Upper lobe of left lung (tissue), 6 donors: ENCODE measurements around the gene TNFAIP1. TPM values are rescaled to one million over a fixed set of nuclear protein-coding genes. Genes with fewer than 3 reads are reported as not detected.

Source experiments
- ATAC-seq, 2 donors: fragments of 200-7000 bp; cut with Tn5 transposase; one replicate each; pipeline ENCODE4 v1.9.1; 2022; ENCODE audit warnings: mild to moderate bottlenecking in 2 of 2, moderate library complexity in 2 of 2; ENCODE audit not compliant: low FRiP score in 2 of 2
- DNase-seq, 2 donors: peaks; one replicate each; pipeline ENCODE4 v3.0.0-alpha.2; 2019 to 2020
- H3K27ac ChIP-seq, 4 donors: fragments of 200-600 bp; sonication (generic); one replicate each; pipeline ENCODE4 v1.5.1; 2016 to 2019
- H3K27me3 ChIP-seq, 4 donors: fragments of 200-600 bp; sonication (generic); one replicate each; pipeline ENCODE4 v1.5.1; 2017 to 2019
- H3K36me3 ChIP-seq, 4 donors: fragments of 200-600 bp; sonication (generic); one replicate each; pipeline ENCODE4 v1.5.1; 2016 to 2019
- H3K4me1 ChIP-seq, 4 donors: fragments of 200-600 bp; sonication (generic); one replicate each; pipeline ENCODE4 v1.5.1; 2018 to 2019
- H3K4me3 ChIP-seq, 4 donors: fragments of 200-600 bp; sonication (generic); one replicate each; pipeline ENCODE4 v1.5.1; 2017 to 2019; ENCODE audit warnings: mild to moderate bottlenecking in 2 of 4, moderate library complexity in 1 of 4
- H3K9me3 ChIP-seq, 4 donors: fragments of 200-600 bp; sonication (generic); one replicate each; pipeline ENCODE4 v1.5.1; 2018 to 2019
- EP300 ChIP-seq, 4 donors: sonication (generic); formaldehyde crosslinking; IDR thresholded peaks; one replicate each; pipeline ENCODE4 v1.5.1; 2017; ENCODE audit warnings: antibody characterized with exemption in 4 of 4, control low read depth in 2 of 4
- POLR2A ChIP-seq, 4 donors: fragments of 450-650 bp; IDR thresholded peaks; one replicate each; pipeline ENCODE4 v1.5.1; 2016 to 2017; ENCODE audit warnings: antibody characterized with exemption in 4 of 4, mild to moderate bottlenecking in 2 of 4
- POLR2AphosphoS5 ChIP-seq, 2 donors: sonication (generic); formaldehyde crosslinking; IDR thresholded peaks; one replicate each; pipeline ENCODE4 v1.5.1; 2017; ENCODE audit warnings: antibody characterized with exemption in 2 of 2
- WGBS, 2 donors: methylation state at CpG; one replicate each; pipeline ENCODE4 v1.1.5; 2017 to 2018; 5-methylcytosine and 5-hydroxymethylcytosine counted together
- total RNA-seq, 6 donors: library from RNA; depleted of rRNA in 4 of 6; stranded (reverse); fragments of >200 nt in 4 of 6; gene quantifications; one replicate each; pipeline versions ENCODE4 v1.1.0 to v1.2.1, GENCODE V29; 2016 to 2021
- TF ChIP-seq, protein P1 (sequence below), 6 experiments: fragments of 450-650 bp in 4 of 6; fragments of 200-600 bp in 2 of 6; sonication (generic) in 2 of 6; IDR thresholded peaks; one replicate each; pipeline ENCODE4 v1.5.1; 2016 to 2019; ENCODE audit warnings: antibody characterized with exemption in 6 of 6
- donor health status: DM: no; HTN: no; CAD: no; lungs with moderate emphysema.
- donor health status: DM: no; HTN: yes; CAD: no; lungs with severe emphysema.

The TNFAIP1 gene
- total RNA-seq, 6 donors from 2014 or later: 27.2 to 74.3 (median 46.4) TPM

DNA sequence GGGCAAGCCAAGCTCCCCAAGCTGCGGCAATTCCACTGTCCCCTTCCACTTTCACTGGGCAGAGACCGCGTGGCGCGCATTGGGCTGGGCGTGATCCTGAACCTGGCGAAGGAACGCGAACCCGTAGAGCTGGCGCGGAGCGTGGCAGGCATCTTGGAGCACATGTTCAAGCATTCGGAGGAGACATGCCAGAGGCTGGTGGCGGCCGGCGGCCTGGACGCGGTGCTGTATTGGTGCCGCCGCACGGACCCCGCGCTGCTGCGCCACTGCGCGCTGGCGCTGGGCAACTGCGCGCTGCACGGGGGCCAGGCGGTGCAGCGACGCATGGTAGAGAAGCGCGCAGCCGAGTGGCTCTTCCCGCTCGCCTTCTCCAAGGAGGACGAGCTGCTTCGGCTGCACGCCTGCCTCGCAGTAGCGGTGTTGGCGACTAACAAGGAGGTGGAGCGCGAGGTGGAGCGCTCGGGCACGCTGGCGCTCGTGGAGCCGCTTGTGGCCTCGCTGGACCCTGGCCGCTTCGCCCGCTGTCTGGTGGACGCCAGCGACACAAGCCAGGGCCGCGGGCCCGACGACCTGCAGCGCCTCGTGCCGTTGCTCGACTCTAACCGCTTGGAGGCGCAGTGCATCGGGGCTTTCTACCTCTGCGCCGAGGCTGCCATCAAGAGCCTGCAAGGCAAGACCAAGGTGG, 45.7 kb downstream of the TNFAIP1 start:
- H3K4me3 ChIP-seq: peak overlapping the region in 3 of 4 donors; percentile 27 to 37 (median 36)
- H3K36me3 ChIP-seq: no peaks in the 10 kb centered on the region
- 42% methylated on average over 26 to 54 of the region's 72 CpGs for WGBS, 2 donors
- DNase-seq (peak; percentile 69 to 88), ATAC-seq (peak; percentile 8 to 45)
- H3K4me1 ChIP-seq: peaks cover 20 to 44% (median 34%) of the 10 kb centered on the region in 4 donors
- peak overlapping the region in 3 of 4 donors; percentile 32 to 46 (median 38) for H3K27ac ChIP-seq
- TF ChIP-seq, protein P1, sequence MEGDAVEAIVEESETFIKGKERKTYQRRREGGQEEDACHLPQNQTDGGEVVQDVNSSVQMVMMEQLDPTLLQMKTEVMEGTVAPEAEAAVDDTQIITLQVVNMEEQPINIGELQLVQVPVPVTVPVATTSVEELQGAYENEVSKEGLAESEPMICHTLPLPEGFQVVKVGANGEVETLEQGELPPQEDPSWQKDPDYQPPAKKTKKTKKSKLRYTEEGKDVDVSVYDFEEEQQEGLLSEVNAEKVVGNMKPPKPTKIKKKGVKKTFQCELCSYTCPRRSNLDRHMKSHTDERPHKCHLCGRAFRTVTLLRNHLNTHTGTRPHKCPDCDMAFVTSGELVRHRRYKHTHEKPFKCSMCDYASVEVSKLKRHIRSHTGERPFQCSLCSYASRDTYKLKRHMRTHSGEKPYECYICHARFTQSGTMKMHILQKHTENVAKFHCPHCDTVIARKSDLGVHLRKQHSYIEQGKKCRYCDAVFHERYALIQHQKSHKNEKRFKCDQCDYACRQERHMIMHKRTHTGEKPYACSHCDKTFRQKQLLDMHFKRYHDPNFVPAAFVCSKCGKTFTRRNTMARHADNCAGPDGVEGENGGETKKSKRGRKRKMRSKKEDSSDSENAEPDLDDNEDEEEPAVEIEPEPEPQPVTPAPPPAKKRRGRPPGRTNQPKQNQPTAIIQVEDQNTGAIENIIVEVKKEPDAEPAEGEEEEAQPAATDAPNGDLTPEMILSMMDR (IDR thresholded peaks at IDR 0.05): peak in 3 of 6 experiments; percentile 18 to 43 (median 34)
- no peak for TF ChIP-seq POLR2A (IDR thresholded peaks at IDR 0.05)
- no peaks in the 10 kb centered on the region for H3K27me3 ChIP-seq
- no peaks in the 10 kb centered on the region for H3K9me3 ChIP-seq

GRCh38 chr17:28384281-28385036, 48.9 kb downstream of the TNFAIP1 start:
- Histone ChIP-seq H3K4me3 (peak overlapping the region; percentile 36 to 71 (median 60)), H3K36me3 (peaks cover 0 to 17% (median 11%) of the 10 kb centered on the region in 4 donors), H3K9me3 (no peaks in the 10 kb centered on the region), H3K4me1 (peaks cover 20 to 44% (median 36%) of the 10 kb centered on the region in 4 donors), H3K27ac (peak overlapping the region; percentile 22 to 75 (median 58)), H3K27me3 (no peaks in the 10 kb centered on the region)
- TF ChIP-seq POLR2AphosphoS5 (IDR thresholded peaks at IDR 0.05) (peak; percentile 27 to 52), EP300 (IDR thresholded peaks at IDR 0.05) (no peak), POLR2A (IDR thresholded peaks at IDR 0.05) (peak in 2 of 4 donors; percentile 30 to 78)
- TF ChIP-seq, protein P1 (IDR thresholded peaks at IDR 0.05): no peak
- ATAC-seq (peak; percentile 86 to 93), DNase-seq (peak; percentile 86 to 89)
- 21 to 40% methylated on average over 21 to 28 of the region's 56 CpGs for WGBS, 2 donors

GRCh38 chr17:28385037-28385400, 49.5 kb downstream of the TNFAIP1 start:
- H3K4me3 ChIP-seq: peak overlapping the region; percentile 36 to 71 (median 60)
- H3K27me3 ChIP-seq: no peaks in the 10 kb centered on the region
- DNase-seq (peak; percentile 46 to 88), ATAC-seq (peak; percentile 3 to 35)
- peaks cover 4 to 23% (median 16%) of the 10 kb centered on the region in 4 donors for H3K36me3 ChIP-seq
- no peaks in the 10 kb centered on the region for H3K9me3 ChIP-seq
- TF ChIP-seq EP300 (IDR thresholded peaks at IDR 0.05) (no peak), POLR2A (IDR thresholded peaks at IDR 0.05) (no peak), POLR2AphosphoS5 (IDR thresholded peaks at IDR 0.05) (no peak)
- TF ChIP-seq, protein P1 (IDR thresholded peaks at IDR 0.05): no peak
- WGBS, 2 donors: 44 to 50% methylated on average over 6 to 9 of the region's 29 CpGs
- peak overlapping the region; percentile 22 to 75 (median 58) for H3K27ac ChIP-seq
- peaks cover 18 to 42% (median 35%) of the 10 kb centered on the region in 4 donors for H3K4me1 ChIP-seq

DNA sequence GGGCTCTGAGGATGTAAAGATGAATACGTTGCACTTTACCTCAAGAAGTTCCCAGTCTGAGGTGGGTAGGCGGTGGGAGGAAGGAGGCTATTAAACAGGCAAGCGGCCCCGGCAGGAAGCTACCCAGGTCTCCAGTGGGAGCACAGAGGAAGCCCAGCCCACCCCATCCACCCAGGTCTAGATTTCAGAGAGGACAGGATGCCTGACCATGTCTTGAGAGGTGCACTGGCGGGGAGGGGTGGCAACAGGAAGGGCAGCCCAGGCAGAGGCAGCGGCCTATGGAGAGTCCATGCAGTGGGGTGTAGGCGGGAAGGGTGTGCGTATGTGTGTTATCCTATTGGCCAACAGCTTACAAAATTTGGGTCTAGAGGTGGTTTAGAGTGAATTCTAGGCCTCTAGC, 49.8 kb downstream of the TNFAIP1 start:
- Histone ChIP-seq H3K27ac (peak overlapping the region in 2 of 4 donors; percentile 73 to 75), H3K4me3 (peak overlapping the region in 3 of 4 donors; percentile 57 to 71 (median 64)), H3K9me3 (no peaks in the 10 kb centered on the region), H3K27me3 (no peaks in the 10 kb centered on the region), H3K36me3 (peaks cover 7 to 27% (median 16%) of the 10 kb centered on the region in 4 donors), H3K4me1 (peaks cover 15 to 39% (median 31%) of the 10 kb centered on the region in 4 donors)
- TF ChIP-seq EP300 (IDR thresholded peaks at IDR 0.05) (no peak), POLR2AphosphoS5 (IDR thresholded peaks at IDR 0.05) (no peak), POLR2A (IDR thresholded peaks at IDR 0.05) (no peak)
- TF ChIP-seq, protein P1 (IDR thresholded peaks at IDR 0.05): no peak
- DNase-seq: no peak
- no peak for ATAC-seq
- WGBS, 2 donors: 63 to 77% methylated on average over 8 of the region's 8 CpGs
